GM12872 (cell line): Measurements from ENCODE around the gene EVC2.

Experiments used
- TF ChIP-seq, protein P1 (sequence below): IDR thresholded peaks from 3 replicates; pipeline ENCODE4 v1.5.1; 2011; ENCODE audit warnings: low read depth, mild to moderate bottlenecking, low read length, moderate library complexity; ENCODE audit not compliant: insufficient read depth

Gene EVC2

DNA sequence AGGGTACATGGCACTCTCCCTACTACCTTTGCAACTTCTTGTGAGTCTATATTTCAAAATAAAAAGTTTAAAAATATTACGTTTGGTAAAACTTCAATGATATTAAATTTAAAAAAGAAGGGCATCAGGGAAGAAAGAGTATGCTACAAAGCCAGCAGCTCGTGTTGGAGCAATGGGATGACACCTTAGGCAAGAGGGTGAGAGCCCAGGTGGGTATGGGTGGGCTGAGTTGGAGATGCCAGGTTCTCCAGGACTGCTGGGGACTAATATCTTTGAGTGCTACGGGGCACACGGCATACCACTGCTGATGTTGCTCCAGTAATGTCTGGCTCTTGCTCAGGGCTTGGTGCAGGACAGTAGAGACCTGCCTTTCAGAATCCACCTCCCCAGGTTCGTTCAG is 132.4 kb downstream of the EVC2 start:
- TF ChIP-seq, protein P1, sequence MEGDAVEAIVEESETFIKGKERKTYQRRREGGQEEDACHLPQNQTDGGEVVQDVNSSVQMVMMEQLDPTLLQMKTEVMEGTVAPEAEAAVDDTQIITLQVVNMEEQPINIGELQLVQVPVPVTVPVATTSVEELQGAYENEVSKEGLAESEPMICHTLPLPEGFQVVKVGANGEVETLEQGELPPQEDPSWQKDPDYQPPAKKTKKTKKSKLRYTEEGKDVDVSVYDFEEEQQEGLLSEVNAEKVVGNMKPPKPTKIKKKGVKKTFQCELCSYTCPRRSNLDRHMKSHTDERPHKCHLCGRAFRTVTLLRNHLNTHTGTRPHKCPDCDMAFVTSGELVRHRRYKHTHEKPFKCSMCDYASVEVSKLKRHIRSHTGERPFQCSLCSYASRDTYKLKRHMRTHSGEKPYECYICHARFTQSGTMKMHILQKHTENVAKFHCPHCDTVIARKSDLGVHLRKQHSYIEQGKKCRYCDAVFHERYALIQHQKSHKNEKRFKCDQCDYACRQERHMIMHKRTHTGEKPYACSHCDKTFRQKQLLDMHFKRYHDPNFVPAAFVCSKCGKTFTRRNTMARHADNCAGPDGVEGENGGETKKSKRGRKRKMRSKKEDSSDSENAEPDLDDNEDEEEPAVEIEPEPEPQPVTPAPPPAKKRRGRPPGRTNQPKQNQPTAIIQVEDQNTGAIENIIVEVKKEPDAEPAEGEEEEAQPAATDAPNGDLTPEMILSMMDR = no peak

DNA sequence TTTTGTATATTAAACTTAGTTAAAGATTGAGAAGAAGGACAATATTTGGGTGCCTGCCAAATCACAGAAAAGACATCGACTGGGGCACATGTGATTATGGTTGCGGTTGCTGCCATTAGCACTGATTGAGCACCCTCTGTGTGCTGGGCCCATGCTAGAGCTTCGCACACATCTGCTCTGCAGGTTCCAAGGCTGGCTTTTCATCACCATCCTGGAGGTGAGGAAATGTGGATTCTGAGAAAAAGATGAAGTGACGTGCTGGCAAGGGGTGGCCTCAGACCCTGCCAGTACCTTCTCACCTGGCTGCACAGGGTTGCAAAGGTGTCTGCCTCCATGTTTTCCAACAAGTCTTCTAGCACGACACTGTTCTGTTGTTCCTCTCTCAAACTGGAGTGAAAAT is 134.0 kb downstream of the EVC2 start:
- TF ChIP-seq, protein P1 = no peak

DNA sequence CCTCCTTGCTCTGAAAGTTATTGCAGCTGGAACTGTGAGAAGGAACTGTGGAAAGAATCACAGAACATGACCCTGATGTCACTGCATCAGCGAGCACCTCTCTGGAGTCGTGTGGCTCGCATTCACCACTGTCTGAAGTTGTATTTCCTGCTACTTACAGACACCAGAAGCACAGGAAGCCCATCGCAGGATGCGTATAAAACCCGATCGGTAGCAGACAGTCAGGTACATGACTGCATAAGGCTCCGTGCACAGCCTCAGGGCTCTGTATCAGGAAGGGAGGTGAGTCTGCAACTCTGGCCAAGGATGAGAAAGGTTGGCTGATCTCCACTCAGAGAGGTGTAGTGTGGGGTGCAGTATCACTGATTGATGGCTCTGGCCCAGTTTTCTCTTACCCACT is 134.4 kb downstream of the EVC2 start:
- TF ChIP-seq, protein P1 = no peak

DNA sequence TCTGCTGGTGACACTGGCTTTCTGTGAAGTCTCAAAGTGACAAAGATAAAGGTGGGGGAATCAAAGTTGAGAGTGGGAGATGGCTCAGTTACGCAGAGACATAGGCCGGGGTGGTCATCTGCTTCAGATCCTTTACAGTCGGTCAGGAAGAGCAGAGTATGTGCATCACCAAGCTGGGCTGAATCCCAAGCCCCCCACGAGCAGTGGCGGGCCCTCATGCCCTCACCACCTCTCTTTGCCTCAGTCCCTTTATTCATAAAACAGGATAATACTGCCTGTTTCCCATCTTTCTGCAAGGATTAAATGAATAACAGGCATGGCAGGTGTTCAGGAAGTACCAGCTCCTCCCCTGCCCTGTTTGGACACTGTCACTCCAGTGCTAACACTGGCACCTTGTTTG is 135.6 kb downstream of the EVC2 start:
- TF ChIP-seq, protein P1 = no peak

DNA sequence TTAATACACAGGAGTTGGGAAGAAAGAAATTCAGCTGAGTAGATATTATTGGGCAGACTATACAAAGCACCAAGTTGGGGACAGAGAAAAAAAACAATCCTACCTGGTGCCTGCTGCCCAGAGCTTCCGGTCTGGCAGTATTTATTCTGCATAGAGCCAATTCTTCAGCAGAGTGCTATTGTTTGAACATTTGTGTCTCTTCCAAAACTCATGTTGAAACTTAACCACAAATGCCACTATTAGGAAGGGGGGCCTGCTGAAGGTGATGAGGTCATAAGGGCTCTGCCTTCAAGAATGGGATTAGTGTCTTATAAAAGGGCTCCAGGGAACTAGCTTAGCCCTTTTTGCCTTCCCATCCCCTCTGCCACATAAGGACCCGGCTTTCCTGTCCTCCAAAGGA is 136.2 kb downstream of the EVC2 start:
- TF ChIP-seq, protein P1 = no peak

DNA sequence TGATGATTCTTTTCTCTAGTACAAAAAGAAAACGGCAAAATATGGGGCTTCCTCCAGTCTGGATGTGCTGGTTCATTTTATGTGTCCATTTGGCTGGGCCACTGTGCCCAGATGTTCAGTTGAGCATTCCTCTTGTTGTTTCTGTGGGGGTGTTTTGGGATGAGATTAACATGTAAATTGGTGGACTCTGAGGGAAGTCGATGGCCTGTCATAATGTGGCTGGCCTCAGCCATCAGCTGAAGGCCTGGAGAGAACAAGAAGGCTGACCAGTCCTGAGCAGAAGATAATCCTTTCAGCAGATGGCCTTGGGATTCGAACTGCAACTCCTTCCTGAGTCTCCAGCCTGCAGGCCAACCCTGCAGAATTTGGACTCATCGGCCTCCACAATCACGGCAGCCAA is 136.7 kb downstream of the EVC2 start:
- TF ChIP-seq, protein P1 = no peak

DNA sequence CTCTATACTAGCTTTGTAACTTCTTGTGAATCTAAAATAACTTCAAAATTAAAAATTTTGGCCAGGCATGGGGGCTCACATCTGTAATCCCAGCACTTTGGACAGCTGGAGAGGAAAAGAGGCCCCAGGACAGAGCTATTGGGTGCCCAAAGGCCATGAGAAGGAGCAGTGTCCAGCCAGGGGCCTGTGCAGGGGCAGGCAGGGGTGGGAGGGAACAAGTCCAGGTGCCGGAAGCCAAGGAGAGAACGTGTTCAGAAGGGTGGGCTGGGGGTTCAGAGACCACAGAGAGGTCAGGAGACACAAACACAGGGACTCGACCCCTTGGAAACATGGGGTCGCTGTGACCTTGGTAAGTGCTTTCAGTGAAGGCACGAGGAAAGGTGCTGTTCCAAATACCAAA is 138.9 kb downstream of the EVC2 start:
- TF ChIP-seq, protein P1 = no peak

DNA sequence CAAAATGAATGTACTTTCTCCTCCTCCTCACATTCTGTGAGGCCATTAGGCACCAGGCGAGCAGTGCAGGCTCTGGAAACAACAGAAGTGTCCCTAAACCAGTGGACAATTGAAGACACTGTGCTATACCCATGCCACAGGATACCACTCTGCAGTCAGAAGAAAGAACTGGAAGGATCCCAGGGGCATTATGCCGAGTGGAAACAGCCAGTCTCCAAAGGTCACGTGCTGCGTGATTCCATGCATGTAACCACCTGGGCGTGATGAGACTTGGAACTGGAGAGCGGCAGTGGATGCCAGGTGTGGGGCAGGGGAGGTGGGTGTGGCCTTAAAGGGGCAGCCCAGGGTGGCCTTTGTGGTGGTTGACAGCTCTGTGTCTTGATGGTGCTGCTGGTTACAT is 139.4 kb downstream of the EVC2 start:
- TF ChIP-seq, protein P1 = no peak
